HG03439 (cell line): ENCODE data around the gene FES.
"Not testable (repeated sequence)": the region's sequence is repeated elsewhere in the genome, so short reads cannot be mapped to it uniquely, and the experiment has no call there.

Source experiments
- ATAC-seq: cut with Tn5 transposase; IDR thresholded peaks from one replicate; pipeline ENCODE4 v1.9.1; 2021; ENCODE audit warnings: mild to moderate bottlenecking, moderate library complexity; ENCODE audit not compliant: unreplicated experiment

The FES gene

DNA sequence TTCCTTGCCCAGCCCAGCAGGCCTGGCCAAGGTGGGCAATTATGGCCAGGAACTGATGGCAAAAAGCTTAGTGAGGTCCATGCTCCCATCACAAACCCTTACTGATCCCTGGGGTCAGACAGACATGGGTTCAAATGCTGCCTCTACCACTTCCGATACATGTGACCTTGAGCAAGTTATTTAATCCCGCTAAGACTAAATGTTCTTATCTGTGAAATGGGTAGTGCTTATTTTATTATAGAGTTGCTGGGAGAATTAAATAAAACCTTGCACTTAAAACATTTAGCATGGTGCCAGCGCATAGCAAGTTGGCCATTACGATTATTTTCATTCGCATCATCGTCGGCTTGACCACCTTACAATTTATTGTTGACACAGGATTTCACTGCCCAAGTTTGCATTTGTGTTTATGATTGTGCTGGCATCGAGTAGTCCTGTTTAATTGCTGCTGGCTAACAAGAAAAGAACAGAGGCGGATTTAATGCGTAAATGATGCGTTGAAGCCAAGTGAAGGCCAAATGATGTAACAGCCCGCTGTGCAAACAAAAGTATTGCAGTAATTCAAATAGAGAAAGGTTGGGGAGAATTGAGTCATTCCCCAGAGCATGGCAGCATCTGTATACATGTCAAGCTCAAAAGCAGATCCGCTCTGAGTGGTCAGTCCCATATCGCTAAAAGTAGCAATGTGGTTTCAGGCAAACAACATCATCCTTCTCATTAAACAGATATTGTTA, 23.2 kb upstream of the FES start:
- ATAC-seq, result no peak

DNA sequence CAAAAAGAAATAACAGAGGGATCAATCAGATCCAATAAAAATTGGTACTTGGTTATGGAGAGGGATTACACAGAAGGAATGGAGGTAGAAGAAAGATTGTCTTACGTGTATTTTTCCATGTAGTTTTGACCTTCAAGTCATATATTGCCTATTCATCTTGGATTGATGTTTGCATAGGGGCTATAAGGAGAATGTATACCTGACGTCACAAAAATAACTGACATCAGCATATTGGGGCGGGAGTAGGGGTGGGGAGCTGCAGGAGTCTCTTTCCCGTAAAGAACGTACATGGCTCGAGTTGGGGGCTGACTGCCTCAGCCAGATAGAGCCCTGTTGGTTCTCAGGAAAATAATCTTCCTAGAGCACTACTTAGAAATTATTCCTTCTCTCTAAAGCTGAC, 21.8 kb upstream of the FES start:
- ATAC-seq, result no peak

DNA sequence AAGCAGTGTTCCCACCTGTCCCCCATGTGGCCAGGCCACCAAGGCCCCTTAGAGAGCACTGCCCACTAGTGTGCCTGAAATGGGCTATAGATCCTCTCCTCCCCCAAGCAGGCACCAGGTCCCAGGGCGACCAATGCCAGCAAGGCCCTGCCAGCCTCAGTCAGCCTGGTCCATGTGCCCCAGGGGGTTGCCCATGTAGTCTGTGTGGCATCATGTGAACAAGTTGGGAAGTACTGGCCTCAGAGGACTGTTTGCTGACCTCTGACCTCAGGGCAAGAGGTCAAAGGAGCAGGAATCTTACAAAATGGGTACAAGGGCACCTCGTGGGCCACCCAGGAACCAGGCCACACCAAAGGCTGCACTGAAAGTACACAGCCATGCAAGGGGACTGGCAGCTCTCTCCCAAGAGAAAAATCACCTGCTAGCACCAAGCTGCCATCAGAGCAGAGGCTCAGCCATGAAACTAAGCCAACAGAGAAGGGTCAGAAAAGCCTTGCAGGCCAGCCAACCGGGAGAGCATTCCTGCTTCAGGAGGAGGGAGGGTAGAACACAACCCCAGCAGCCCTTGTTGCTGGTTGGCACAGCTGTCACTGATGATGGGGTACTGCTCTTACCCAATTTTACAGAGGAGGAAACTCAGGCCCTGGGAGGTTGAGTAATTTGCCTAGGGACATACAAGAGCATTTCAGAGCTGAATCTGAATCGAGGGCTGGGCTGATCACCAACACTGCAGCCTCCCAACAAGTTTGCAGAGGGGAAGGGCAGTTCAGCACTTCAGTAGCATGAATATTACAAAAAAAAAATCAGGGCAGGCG, 21.1 kb upstream of the FES start:
- ATAC-seq, result no peak

DNA sequence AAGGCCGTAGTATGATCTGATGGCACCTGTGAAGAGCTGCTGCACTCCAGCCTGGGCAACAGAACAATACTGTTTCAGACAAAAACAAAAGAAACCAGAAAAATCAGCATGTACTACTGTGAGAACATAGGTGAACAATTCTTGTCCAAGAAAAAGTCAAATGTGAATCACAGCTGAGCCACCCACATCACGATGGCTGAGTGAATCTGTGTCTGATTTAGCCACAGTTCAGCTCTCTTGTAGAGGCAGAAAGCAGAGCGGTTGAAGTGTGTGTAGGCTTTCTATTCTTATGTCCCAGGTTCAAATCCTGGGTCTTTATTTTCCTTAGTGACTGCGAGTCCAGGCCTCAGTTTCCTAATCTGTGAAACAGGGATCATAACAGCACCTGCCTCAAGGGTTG, 20.3 kb upstream of the FES start:
- no peak for ATAC-seq

DNA sequence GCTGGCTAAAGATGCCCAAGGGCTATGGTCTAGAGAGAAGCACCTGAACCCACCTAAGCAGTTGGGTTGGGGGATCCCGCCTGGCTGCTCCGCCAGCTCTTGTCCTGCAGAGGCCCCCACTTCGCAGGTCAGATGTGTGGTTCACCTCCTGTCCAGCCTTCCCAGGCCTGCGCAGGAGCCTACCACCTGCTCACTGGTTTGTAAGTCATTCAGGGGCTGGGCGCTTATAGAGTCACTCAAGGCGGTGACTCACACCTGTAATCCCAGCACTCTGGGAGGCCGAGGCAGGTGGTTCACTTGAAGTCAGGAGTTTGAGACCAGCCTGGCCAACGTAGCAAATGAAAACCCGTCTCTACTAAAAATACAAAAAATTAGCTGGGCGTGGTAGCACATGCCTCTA, 19.8 kb upstream of the FES start:
- ATAC-seq, result no peak

DNA sequence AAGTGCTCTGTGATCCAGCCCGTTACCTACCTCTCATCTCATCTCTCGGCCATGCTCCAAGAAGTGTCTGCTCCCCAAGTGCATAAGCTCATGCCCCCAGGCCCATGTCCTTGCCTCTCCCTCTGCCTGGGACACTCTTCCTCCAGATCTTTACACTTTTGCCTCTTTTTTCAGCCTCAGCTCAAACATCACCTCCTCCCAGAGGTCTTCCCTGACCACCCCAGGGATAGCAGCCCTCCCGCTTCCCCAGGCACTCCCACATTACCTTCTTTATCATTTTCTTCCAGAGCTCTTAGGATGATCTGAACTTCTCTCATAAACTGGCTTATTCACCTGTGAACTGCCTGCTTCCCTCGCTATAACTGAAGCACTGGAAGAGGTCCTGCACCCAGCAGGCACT, 18.6 kb upstream of the FES start:
- no peak for ATAC-seq

DNA sequence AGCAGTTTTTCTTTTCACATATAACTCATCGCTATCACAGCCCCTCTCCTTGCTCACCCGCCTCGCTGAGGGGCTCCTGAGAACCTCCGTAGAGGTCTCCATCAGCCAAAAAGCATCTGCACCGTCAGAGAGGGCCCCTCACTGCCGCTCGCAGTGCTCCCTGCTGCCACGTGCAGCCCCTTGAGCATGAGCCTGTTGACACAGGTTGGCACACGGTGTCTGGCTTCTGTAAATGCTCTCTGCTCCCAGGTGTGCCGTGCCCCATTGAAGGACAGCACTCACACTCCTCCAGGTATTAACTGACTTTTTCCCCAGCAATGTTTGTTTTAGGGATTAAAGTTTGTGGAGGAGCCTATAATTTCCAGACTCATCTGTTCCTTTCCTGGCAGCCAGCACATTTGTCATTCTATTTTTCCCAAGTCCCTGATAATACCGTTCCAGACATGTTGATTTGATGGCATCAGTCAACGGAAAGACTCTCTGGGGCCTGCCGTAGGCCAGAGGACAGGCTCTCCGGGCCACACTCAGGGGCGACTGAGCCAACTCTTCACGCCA, 18.1 kb upstream of the FES start:
- ATAC-seq, result no peak

DNA sequence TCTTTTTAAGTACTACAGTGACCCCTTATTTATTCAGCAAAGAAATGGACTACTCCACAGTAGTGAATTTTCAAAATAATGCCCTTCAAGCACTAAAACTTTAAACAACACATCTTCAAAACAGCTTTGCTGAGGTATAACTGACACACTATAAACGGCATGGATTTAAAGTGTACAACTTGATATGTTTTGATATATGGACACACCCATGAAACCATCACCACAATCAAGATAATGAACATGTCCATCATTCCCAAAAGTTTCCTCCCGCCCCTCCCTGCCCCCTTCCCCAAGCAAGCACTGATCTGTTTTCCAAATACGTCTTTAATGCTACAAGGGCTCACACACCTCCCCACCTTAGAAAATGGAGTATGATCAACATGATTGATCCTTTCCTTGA, 17.5 kb upstream of the FES start:
- no peak for ATAC-seq

DNA sequence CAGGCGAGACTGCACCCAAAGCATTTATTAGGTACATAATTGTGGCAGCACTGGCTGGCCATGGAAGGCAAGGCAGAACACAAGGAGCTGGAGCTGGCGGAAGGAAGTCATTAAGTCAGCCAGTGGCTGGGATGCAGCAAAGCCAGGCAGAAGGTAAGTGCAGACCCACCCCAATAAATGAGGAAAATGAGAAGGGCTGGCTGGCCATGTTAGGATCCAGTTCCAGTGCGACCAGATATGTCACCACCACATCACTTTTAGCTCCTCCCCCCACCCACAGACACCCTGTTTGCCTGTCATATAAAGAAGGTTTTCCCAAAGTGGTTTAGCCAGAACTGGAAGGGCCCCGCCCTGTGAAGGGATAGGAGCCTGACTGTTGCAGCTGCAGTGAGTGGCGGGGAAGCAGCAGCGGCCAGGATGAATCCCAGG, 16.0 kb upstream of the FES start, which contains the start of gene FURIN:
Gene FURIN (plus strand): TSS at position 328 of the 429 bp plus-strand sequence. CDS start 7,153 bp downstream, outside the sequence.
- no peak for ATAC-seq

DNA sequence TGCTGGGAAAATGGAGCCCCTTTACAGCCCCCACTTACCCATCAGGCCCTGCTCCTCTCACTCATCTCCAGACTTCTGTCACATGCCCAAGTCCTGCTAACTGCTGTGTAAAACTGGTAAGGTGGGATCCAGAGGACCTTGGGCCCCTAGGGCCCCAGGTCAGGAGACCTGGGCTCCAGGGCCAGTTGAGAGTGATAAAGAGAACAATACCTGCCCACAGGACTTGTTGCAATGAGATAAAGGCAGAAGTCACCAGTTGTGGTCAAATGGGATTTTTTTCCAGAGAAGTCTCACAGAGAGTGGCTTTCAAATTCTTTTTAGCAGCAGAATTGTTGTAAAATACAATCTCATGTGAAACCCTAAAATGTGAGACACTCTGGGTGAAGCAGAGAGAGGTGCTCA, 15.2 kb upstream of the FES start:
- no peak for ATAC-seq

DNA sequence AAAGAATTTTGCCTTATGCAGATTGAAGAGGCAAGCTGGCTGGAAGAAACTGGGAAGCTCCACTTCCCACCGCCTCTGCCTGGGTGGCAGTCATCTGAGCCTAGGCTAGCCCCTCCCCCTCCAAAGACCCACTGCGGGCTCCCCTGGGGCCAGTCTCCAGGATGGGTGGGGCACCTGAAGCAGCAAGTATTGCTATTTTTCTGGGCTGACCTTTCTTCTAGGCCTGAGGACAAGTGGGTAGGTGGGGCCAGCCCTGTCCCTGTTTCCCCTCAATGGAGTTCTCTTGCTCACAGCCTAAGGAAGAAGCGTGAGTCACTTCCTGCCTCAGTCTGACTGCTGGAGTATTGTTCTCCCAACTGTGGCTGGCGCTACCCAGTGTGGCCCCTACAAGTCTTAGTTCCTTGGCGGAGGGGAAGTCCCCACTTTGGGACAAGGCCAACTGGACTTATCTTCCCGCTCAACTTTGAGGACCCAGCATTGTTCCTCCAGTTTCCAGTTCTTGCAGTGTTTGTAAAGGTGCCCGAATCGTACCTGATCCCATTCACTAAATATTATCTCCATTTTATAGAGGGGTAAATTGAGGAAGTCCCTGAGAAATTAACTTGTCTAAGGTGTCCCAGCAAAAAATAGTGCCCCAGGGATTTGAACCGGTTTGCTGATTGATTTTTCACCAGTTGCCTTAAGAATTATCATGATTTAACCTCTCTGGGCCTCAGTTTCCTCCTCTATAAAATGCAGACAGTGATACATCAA, 14.5 kb upstream of the FES start:
- no peak for ATAC-seq

DNA sequence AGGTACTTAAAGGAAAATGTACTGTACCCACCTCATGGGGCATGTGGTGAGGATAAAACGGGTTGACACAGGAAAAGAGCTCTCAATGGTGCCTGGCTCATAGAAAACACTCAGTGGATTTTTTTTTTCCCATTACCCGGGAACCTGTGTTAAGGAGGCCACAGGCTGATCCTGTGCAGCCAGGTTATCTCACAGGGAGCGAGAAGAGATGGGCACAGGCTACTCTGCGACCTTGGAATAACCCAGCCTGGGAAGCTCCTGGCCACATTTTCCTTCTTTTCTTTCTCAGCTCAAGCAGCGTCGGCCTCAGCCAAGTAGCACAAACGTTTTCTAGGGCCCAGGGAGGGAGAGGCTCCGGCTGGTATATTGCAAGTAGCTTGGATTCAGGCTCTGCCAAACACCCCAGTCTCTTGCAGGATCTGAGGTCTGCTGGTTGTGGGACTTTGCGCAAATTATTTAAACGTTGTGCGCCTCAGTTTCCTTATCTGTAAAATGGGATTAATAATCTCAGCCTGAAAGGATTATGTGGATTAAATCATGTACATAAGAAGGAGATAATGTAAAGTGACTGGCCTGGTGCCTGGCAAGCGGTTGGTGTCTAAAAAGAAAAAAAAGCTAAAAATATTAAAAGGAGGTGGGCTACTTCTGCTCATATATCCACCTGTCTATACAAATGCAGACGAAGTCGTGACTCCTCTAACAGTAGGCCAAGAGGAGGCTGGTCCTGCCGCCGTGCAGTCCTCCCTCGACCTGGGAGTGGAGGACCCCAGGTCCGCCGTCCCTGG, 13.8 kb upstream of the FES start:
- ATAC-seq, result no peak

DNA sequence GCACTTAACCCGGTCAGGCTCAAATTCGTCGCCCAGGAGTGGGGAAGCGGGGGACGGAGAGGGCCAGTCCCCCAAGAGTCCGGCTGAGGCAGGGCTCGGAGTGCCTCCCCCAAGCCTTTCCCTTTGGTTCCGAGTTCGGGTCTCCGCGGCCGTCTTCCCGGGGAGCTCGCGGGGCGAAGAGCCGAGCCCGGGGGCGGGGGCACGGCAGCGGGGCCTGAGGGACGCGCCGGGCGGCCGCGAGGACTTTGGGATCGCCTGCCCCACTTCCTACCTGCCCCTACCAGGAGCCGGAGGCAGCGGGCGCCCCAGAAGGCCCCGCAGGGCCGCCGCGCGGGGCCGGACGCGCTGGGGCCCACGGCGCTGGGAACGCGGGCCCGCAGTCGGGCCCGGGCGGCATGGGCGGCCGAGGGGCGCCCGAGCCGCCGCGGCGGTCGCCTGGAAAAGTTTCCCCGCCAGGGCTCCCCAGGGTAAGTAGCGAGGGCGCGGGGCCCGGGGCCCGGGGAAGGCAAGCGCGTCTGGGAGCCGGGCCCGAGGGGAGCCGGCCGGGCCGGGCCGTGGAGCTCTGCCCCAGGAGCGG, 13.1 kb upstream of the FES start:
- ATAC-seq, result no peak

DNA sequence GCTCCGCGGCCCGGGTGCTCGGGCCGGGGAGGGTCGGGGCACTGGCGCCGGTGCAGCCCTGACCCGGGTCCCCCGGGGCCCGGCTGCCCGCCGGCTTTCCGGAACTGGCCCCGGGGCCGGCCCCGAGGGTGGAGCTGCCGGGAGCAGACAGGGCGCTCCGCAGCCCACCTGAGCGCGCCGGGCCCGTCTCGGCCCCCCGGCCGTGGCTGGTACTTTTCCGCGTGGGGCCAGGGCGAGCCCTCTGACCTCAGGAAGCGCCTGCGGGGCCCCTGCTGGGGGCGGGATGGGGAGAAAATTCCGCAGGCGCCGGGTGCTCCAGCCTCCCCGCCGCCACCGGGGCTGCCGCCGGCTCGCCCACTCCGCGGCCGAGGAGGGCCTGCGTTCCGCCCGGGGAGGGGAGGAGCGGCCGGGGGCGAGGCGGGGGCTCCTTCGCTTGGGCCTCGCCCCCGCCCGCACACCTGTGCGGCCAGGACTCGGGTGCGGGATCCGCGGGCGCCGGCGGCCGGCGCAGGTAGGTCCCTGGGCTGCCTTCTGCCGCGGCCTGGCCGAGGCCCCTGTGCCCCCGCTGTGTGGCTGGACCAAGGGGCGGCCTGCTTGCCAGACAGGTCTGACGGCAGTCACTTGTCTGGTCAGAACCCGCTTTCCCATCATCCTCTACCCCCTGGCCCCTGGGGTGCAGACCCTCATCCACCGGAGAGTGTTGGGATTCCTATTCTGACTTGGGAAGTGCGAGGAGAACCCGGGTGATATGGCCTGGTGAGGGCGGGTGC, 12.4 kb upstream of the FES start:
- no peak for ATAC-seq

DNA sequence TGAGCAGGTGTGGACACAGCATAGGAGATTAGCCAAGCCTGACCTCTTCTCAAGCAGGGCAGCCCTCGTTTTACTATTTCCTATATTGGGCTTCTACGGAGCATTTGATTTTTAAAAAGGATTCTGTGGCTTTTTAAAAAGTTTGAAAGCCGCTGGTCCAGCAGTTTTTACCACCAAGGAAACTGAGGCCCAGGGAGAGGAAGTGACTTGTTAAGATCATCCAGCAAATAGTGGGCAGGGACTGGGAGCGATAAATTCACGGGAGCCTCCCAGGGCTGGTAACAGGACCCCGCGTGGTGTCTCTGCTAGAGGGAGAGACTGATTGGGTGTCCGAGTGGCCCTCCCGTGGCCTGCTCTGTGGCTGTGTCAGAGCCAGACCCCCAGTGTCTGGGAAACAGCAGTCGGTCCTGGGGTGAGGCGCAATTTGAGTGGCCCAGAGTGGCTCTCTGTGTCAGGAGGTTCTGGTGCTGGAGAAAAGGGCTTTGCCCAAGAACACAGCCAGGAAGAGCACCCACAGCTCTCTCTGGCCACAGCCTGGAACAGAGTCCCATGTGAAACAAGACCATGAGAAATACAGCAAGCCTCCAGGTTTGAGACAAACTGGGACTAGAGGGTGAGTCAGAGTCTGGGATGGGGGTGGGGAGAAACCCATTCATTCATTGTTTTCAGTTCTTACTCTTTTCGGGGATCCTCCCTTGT, 11.7 kb upstream of the FES start:
- ATAC-seq, result no peak

DNA sequence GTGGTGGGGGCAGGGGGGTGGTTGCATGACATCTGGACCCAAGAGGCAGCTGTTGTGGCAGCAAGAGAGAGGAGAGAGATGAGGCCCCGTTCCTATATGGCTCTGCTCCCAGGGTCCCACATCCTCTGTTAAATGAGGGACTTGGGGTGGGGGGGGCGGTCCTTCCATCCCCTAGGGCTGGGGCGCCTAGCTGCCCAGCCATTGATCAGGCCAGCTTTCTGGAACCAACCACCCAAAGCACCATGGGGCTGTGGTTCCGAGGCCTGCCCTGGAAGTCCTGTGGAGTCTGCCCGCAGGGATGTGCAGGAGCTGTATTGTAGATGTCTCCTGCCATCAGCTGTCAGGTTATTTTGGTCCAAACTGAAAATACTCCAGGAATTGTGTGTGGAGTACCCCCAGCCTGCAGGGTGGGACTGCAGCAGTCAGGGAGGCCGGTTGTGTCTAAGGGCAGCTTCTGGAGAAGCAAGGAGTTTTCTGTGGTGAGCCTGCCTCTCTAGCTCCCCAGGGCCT, 10.8 kb upstream of the FES start:
- ATAC-seq, result no peak

DNA sequence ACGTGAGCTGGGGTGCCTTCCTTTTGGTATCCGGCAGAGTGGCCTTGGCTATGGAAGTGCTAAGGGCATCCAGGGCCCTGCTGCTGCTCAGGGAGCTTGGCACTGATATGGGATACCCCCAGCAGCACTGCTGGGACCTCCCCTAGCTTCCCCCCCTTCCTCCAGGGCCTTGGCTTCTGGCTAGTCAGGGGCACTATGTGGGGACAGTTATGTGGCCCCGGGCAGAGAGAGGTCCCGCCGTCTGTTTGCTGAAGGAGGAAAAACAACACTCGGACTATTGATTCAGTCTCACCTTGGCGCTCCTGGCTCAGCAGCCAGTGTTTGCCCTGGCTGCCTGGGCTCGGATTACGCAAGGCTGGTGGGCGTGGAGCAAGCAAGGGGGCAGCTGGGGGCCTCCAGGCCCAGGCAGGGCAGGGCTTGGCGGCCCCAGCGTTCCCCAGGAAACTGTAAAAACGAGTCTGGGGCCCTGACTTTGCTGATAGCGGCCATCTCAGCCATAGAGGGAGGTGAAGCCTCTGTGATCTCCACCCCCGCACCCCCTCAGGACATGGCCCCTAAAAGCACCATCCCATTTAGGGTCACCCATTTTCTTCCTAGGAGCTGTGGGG, 10.2 kb upstream of the FES start:
- no peak for ATAC-seq

DNA sequence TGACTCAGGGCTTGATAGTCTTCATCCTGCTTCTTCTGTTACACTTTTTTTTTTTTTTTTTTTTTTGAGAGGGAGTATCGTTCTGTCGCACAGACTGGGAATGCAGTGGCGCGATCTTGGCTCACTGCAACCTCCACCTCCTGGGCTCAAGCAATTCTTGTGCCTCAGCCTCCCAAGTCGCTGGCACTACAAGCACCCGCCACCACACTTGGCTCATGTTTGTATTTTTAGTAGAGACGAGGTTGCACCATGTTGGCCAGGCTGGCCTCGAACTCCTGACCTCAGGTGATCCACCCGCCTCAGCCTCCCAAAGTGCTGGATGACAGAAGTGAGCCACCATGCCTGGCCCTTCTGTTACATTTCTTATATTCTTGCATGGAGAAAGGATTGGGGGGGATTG, 9.3 kb upstream of the FES start:
- ATAC-seq, result not testable (repeated sequence)
